Body of pancreas (tissue), 4 donors: Measurements from ENCODE around the gene BARX1.

ENCODE experiments used
- CTCF ChIP-seq, 7 experiments: fragments of 450-650 bp in 4 of 7; fragments of 200-600 bp in 3 of 7; sonication (generic) in 3 of 7; IDR thresholded peaks; one replicate each; pipeline ENCODE4 v1.5.1; 2016 to 2019; ENCODE audit warnings: antibody characterized with exemption in 7 of 7
- POLR2A ChIP-seq, 3 donors: fragments of 450-650 bp; IDR thresholded peaks; one replicate each; pipeline ENCODE4 v1.6.1; 2016; ENCODE audit warnings: antibody characterized with exemption in 3 of 3, mild to moderate bottlenecking in 2 of 3

DNA sequence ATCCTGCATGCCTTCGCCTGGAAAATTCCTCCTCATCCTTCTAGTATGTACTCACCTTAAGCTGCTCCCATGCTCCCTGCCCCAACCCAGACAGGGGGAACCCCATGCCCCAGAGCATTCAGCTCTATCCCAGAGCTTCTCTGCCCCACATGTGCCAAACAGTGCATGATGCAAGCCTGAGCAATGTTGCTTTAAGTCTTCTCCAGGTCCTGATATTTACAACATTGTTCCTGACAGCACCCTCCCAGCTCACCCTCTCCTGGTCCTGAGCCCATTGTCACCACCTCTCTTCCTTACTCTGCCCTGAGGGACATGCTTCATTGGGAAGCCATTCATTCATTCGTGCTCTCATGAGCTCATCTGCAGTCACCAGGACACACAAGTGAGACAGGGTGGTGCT is 23.4 kb upstream of the BARX1 start:
- TF ChIP-seq CTCF (IDR thresholded peaks at IDR 0.05) = no peak
- no peak for TF ChIP-seq POLR2A (IDR thresholded peaks at IDR 0.05)
